ENCODE data around the gene ZFP64.

Gene ZFP64

DNA sequence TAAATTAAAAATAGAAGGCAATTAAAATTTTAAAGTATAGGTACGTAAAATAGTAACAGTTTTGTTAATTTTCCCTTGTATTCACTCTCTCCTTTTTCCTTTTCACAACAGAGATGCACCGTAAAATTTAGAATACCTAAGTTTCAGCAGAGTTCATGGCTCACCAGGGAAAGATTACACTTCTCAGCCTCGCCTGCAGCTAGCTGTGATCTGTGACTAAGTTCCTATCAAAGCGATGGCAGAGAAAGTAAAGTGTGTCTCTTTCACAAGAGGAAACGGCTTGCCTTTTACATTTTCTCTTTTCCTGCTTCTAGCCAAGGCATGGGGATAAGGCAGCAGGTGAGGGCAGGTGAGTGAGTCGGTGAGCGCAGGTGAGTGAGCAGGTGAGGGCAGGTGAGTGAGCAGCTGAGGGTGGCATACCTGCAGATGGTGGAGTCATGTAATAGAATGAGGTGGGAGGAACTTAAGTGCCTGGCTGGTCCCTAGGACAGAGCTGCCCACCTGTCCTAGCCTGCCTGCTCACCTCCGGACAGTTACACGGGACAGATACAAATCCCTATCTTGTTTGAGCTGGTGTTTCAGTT is 30.9 kb downstream of the ZFP64 start:
- in situ Hi-C loops (cut with HindIII; ENCODE audit: low sequenced_read_pairs) = no loop called here
- no peak for DNase-seq (ENCODE audit: low read depth, low spot score)

DNA sequence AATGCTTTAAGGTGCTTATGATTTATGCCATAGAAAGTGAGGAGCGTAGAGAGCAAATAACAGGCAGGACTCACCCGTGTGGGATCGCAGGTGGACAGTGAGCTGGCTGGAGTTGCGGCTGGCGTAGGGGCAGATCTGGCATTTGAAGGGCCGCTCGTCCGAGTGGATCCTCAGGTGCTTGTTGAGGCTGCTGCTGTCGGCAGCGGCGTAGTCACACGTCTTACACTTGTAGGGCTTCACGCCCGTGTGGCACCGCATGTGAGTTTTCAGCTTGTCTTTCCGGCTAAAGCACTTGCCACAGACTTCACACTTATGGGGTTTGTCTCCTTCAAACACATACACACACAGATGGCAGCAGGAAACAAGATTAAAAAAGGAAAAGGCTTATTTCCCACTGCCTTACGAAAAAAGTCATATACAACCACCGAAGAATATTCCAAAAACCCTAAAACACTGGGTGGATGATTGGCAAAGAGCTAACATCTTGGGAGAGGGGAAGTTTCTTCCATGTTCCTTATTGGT is 31.5 kb downstream of the ZFP64 start:
- H3K4me3 ChIP-seq (ENCODE audit: low read depth, low read length) = no peak overlapping the region
- TF ChIP-seq, protein P1, sequence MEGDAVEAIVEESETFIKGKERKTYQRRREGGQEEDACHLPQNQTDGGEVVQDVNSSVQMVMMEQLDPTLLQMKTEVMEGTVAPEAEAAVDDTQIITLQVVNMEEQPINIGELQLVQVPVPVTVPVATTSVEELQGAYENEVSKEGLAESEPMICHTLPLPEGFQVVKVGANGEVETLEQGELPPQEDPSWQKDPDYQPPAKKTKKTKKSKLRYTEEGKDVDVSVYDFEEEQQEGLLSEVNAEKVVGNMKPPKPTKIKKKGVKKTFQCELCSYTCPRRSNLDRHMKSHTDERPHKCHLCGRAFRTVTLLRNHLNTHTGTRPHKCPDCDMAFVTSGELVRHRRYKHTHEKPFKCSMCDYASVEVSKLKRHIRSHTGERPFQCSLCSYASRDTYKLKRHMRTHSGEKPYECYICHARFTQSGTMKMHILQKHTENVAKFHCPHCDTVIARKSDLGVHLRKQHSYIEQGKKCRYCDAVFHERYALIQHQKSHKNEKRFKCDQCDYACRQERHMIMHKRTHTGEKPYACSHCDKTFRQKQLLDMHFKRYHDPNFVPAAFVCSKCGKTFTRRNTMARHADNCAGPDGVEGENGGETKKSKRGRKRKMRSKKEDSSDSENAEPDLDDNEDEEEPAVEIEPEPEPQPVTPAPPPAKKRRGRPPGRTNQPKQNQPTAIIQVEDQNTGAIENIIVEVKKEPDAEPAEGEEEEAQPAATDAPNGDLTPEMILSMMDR (IDR thresholded peaks at IDR 0.05; ENCODE audit: low read depth, low read length) = no peak
- in situ Hi-C loops (cut with HindIII; ENCODE audit: low sequenced_read_pairs) = no loop called here
- no peak for DNase-seq (ENCODE audit: low read depth, low spot score)

More for the DNA sequence above, 30.9 kb downstream of the ZFP64 start:
- TF ChIP-seq, protein P1 (IDR thresholded peaks at IDR 0.05; ENCODE audit: low read depth, low read length) = no peak
- H3K4me3 ChIP-seq (ENCODE audit: low read depth, low read length) = no peak overlapping the region

- DNase-seq (ENCODE audit: low read depth, low spot score) = no peak
- in situ Hi-C loops (cut with HindIII; ENCODE audit: low sequenced_read_pairs) = no loop called here
- no peak overlapping the region for H3K4me3 ChIP-seq (ENCODE audit: low read depth, low read length)
- TF ChIP-seq, protein P1 (IDR thresholded peaks at IDR 0.05; ENCODE audit: low read depth, low read length) = no peak
These were observed 37.0 kb downstream of the ZFP64 start for GRCh38 chr20:52154575-52154974.

GRCh38 chr20:52153896-52154295 is 37.7 kb downstream of the ZFP64 start:
- in situ Hi-C loops (cut with HindIII; ENCODE audit: low sequenced_read_pairs) = no loop called here
- no peak for DNase-seq (ENCODE audit: low read depth, low spot score)
- TF ChIP-seq, protein P1 (IDR thresholded peaks at IDR 0.05; ENCODE audit: low read depth, low read length) = no peak
- H3K4me3 ChIP-seq (ENCODE audit: low read depth, low read length) = no peak overlapping the region

DNA sequence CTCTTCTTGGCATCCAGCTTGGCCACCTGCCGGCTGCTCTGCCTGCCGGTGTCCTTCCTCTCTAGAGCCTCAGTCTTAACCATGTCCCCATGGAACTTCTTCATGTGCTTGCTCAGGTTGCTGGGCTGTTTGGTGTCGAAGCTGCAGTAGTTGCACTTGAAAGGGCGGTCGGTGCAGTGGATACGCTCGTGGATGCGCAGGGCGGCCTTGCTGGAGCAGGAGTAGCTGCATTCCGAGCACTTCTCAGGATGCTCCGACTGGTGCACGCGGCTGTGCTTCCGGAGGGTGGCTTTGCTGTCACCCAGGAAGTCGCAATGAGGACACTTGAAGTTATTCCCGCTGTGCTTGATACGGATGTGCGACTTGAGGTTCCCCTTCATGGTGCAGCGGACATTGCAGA is 38.7 kb downstream of the ZFP64 start:
- no peak overlapping the region for H3K4me3 ChIP-seq (ENCODE audit: low read depth, low read length)
- in situ Hi-C loops (cut with HindIII; ENCODE audit: low sequenced_read_pairs) = no loop called here
- no peak for DNase-seq (ENCODE audit: low read depth, low spot score)
- TF ChIP-seq, protein P1 (IDR thresholded peaks at IDR 0.05; ENCODE audit: low read depth, low read length) = no peak

- no peak for DNase-seq (ENCODE audit: low read depth, low spot score)
- in situ Hi-C loops (cut with HindIII; ENCODE audit: low sequenced_read_pairs) = no loop called here
- H3K4me3 ChIP-seq (ENCODE audit: low read depth, low read length) = no peak overlapping the region
- TF ChIP-seq, protein P1 (IDR thresholded peaks at IDR 0.05; ENCODE audit: low read depth, low read length) = no peak
These were observed 39.2 kb downstream of the ZFP64 start for GRCh38 chr20:52152416-52152815.
